Heart left ventricle (tissue), 13 donors: ENCODE measurements around the gene PPT1.

Source experiments
- POLR2A ChIP-seq, 2 donors: fragments of 450-650 bp; IDR thresholded peaks; one replicate each; pipeline ENCODE4 v1.6.1; 2017; ENCODE audit warnings: antibody characterized with exemption in 2 of 2, mild to moderate bottlenecking in 2 of 2, moderate library complexity in 2 of 2
- TF ChIP-seq, protein P1 (sequence below), 12 donors: fragments of 200-600 bp; sonication (generic) in 4 of 12; IDR thresholded peaks; one replicate each; pipeline versions ENCODE4 v1.5.0 to v1.8.0; 2018 to 2022; ENCODE audit warnings: antibody characterized with exemption in 12 of 12, mild to moderate bottlenecking in 5 of 12
- donor health status: ischemic (EF 13 %, LVEDD 7.1; RV severe dilation, severe dysfunction).
- donor health status: DM: no; HTN: yes; CAD: no.
- donor health status: DM: no; HTN: no; CAD: no.
- donor health status: ischemic (EF 25% LVEDD 6.9; RV normal size, moderate dysfunction).
- donor health status: ischemic (EF 25% LVEDD 5.7; RV mildly dilated, moderate dysfunction).
- donor health status: ischemic (EF 35%, LVEDD 5.7; RV mildly dilated, moderate dysfunction).
- donor health status: nonischemic (EF 11% LVEDD 7.7; RV severe dilation, severe dysfunction).
- donor health status: DM: yes; HTN: yes; CAD: no.
- donor health status: PGD.
- donor health status: ischemic (EF 29% LVEDD 5.4; RV normal size, mild dysfunction).
- donor health status: nonischemic (EF 23%, LVEDD 6.1; RV moderate dilation, normal function).

DNA sequence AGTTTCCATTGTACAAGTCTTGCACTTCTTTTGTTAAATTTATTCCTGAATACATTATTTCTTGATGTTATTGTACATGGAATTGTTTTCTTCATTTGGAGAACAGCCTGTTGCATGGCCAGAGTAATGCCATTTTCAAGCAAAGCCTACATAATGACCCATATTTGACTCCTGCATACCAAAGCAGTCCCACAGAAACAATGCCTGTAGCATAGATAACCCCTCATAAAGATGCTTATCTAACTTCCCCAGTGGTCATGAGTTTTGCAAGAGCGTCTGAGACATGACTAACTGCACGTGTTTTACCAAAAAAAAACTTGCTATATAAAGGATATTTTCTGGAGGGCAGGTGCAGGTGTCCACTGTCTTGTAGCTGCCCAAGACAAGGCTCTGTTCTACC, 33.8 kb upstream of the PPT1 start:
- TF ChIP-seq, protein P1, sequence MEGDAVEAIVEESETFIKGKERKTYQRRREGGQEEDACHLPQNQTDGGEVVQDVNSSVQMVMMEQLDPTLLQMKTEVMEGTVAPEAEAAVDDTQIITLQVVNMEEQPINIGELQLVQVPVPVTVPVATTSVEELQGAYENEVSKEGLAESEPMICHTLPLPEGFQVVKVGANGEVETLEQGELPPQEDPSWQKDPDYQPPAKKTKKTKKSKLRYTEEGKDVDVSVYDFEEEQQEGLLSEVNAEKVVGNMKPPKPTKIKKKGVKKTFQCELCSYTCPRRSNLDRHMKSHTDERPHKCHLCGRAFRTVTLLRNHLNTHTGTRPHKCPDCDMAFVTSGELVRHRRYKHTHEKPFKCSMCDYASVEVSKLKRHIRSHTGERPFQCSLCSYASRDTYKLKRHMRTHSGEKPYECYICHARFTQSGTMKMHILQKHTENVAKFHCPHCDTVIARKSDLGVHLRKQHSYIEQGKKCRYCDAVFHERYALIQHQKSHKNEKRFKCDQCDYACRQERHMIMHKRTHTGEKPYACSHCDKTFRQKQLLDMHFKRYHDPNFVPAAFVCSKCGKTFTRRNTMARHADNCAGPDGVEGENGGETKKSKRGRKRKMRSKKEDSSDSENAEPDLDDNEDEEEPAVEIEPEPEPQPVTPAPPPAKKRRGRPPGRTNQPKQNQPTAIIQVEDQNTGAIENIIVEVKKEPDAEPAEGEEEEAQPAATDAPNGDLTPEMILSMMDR (IDR thresholded peaks at IDR 0.05) = no peak
- no peak for TF ChIP-seq POLR2A (IDR thresholded peaks at IDR 0.05)
